Melanocyte of skin (primary cell): Measurements from ENCODE around the gene TMCO2. TPM values are rescaled to one million over a fixed set of nuclear protein-coding genes. Genes with fewer than 3 reads are reported as not detected.

Experiments used
- total RNA-seq, 2 donors: library from RNA; depleted of rRNA; stranded (reverse); fragments of >200 nt; gene quantifications; 2 replicates each; pipeline ENCODE4 v1.2.3, GENCODE V29; 2012

Gene TMCO2
- not detected for total RNA-seq

DNA sequence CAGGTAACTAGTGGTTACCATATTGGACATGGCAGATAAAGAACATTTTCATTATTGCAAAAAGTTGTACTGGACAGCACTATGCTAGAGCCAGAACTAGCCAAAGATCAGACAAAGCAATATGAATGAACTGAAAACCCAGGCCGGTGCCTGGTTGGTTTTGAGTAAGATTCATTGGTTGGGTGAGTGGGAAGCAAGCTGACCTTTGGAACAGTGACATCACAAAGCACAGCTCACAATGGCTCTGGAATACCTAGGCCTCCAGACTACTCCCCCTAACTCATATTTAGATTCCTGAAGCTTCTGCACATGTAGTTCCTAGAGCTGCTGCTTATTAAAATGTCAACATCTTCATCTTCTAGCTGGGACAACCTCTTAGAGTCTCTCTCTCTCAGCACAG, at the start of gene TMCO2:
Gene TMCO2, plus strand, starts transcription at position 283 of the 400 bp plus-strand sequence. Its CDS starts 57 bp downstream, at position 340.

DNA sequence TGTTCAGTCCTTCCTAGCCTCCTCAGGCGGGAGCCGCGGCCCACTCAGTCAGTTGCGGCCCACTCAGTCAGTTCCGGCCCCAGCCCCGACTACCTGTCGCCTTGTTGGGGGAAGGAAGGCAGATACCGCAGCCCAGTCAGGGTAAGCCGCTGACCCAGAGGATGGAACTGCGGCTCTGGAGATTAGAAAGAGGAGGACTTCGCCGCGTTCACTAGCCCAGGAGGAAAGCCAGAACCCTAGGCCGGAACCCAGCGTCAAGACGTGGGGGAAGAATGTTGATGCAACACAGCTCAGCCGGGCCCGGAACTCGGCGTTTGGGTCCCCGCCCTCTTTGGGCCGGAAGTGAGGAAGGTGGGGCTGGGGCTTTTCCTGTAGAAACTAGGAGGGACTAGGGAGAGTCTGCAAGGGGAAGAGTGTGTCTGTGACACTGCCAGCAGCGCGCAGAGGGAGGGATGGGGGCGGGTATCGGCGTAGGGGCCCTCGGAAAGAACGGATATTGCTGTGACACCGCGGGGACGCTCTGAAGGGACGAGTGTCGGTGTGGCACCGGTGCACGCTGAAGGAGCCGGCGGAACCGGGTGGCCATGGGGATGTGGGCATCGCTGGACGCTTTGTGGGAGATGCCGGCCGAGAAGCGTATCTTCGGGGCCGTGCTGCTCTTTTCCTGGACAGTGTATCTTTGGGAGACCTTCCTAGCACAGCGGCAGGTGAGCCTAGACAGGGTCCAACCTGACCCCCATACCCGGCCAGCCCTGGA, 10.1 kb downstream of the TMCO2 start, which contains the start of gene ZMPSTE24:
Gene ZMPSTE24, plus strand, starts transcription at position 549 of the 757 bp plus-strand sequence. Its CDS starts 36 bp downstream, at position 585.

Other genes with a start within 250 kb of the TMCO2 start
- 100 to 1,000 TPM; 509 to 567 TPM for gene CAP1, start 207.2 kb upstream of the TMCO2 start, total RNA-seq
- 10 to 100 TPM; 63.3 to 71.6 TPM for gene PPT1, start 150.7 kb upstream of the TMCO2 start, total RNA-seq
- 10 to 100 TPM; 12.0 to 14.0 TPM for gene RLF, start 86.5 kb upstream of the TMCO2 start, total RNA-seq
- 10 to 100 TPM; 55.7 to 74.9 TPM for gene ZMPSTE24, start 10.3 kb downstream of the TMCO2 start, total RNA-seq
- gene COL9A2, start 69.3 kb downstream of the TMCO2 start, total RNA-seq: under 1 TPM; 0.34 to 0.67 TPM
- gene SMAP2, start 125.8 kb downstream of the TMCO2 start, total RNA-seq: 10 to 100 TPM; 16.9 to 29.6 TPM
- gene ZFP69B, start 202.5 kb downstream of the TMCO2 start, total RNA-seq: 1 to 10 TPM; 2.0 to 2.8 TPM
- gene ZFP69, start 229.4 kb downstream of the TMCO2 start, total RNA-seq: 1 to 10 TPM; 4.1 to 4.7 TPM